ENCODE data around the gene PDE4B. TPM values are rescaled to one million over a fixed set of nuclear protein-coding genes. Genes with fewer than 3 reads are reported as not detected.

PDE4B gene
- total and polyA plus RNA-seq, 10 of the 15 experiments (the other 5 are each of a cell fraction or from before 2014, with no cell fraction given), result 3.0 to 13.2 (median 5.7) TPM

DNA sequence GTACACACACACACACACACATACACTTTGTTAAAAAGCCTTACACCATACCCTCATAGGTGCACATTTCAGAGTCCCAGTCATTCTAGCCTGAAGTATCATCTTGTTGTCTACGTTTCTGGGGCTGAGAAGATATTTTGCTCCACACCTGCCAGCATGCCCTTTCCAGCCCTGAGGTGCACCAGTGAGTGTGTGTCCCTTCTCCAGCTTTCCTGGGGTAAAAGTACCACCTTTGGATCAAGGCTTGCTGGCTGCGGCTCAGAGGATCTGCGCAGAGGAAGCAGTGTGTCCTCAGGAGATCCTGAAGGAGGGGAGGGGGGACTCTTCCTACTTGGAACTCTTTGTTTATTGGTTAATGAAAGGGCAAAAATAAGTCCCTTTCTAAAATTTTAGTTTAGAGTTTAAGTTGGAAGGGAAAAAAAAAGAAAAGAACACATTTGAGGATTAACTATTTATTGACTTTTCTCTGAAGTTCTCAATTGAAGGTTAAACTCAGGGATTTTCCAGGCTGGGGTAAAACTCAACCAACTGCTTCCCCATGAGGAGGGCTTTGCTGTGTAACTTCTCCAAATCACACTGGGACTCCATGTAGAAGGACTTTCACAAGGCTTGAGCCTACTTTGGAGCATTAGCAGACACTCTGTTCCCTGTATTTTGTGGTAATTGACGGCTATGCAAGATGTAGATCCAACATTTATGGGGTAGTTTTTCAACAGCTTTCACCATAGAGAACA is 540.9 kb downstream of the PDE4B start:
- no TSS peak for BruUV-seq (replicated peaks)
- peak overlapping the region; percentile 81 for H3K4me3 ChIP-seq
- in situ Hi-C loops (cut with MboI) (loop anchor here (5.0 kb wide), 1 partner anchor 51 kb away; no protein-coding TSS in a partner anchor), intact Hi-C loops (cut with micrococcal nuclease; ENCODE audit: unreplicated experiment) (no loop called here)
- no peaks in the 10 kb centered on the region for H3K9me3 ChIP-seq (replicated peaks; ENCODE audit: control insufficient read depth, insufficient read depth, low read length)
- peak overlapping the region; percentile 78 for H3K4me2 ChIP-seq (ENCODE audit: control insufficient read depth, insufficient read depth)
- H4K20me1 ChIP-seq (ENCODE audit: control insufficient read depth, insufficient read depth), result no peaks in the 10 kb centered on the region
- peak overlapping the region; percentile 93 for H3K27ac ChIP-seq (ENCODE audit: control insufficient read depth, insufficient read depth)
- peak overlapping the region; percentile 88 for H3K9ac ChIP-seq (ENCODE audit: control insufficient read depth, insufficient read depth, low read length)
- DNase-seq (ENCODE audit: low read depth, low spot score), result no peak
- no peaks in the 10 kb centered on the region for H3K36me3 ChIP-seq (ENCODE audit: control insufficient read depth in 2 of 2, insufficient read depth in 2 of 2, low read length in 1 of 2)
- ATAC-seq, result peak; percentile 6
- no peaks in the 10 kb centered on the region for H3K27me3 ChIP-seq (replicated peaks in 1 of 2; ENCODE audit: control insufficient read depth in 2 of 2, insufficient read depth in 2 of 2, low read length in 1 of 2)
- ChIA-PET CTCF (interaction anchor here (0.8 to 8.9 kb wide), 10 partner anchors 14 to 112 kb away, joined by 3 to 123 read pairs (median 7); no protein-coding TSS in a partner anchor), SMC1A (ENCODE audit: uncharacterized antibody, unreplicated experiment) (interaction anchor here (1.0 to 16.3 kb wide), 11 partner anchors 8 to 111 kb away, joined by 3 to 331 read pairs (median 5); no protein-coding TSS in a partner anchor), POLR2A (interaction anchor here (0.8 to 6.1 kb wide), 5 partner anchors 11 to 51 kb away, joined by 3 to 79 read pairs (median 15); no protein-coding TSS in a partner anchor), RAD21 (ENCODE audit: unreplicated experiment) (interaction anchor here (0.8 to 13.5 kb wide), 10 partner anchors 14 to 111 kb away, joined by 3 to 238 read pairs (median 6); no protein-coding TSS in a partner anchor)
- peaks cover 62% of the 10 kb centered on the region for H3K79me2 ChIP-seq (ENCODE audit: control insufficient read depth, insufficient read depth, low read length)
- H2AFZ ChIP-seq (ENCODE audit: control insufficient read depth, low read depth, low read length), result peak overlapping the region; percentile 50
- peaks cover 42% of the 10 kb centered on the region for H3K4me1 ChIP-seq (ENCODE audit: control insufficient read depth, insufficient read depth, low read length)
- 2% methylated on average over 4 of the region's 4 CpGs for WGBS (ENCODE audit: insufficient coverage, insufficient replicate concordance, low lambda C conversion rate, missing lambda C conversion rate)
- no peak for FAIRE-seq
- TF ChIP-seq, protein P1, sequence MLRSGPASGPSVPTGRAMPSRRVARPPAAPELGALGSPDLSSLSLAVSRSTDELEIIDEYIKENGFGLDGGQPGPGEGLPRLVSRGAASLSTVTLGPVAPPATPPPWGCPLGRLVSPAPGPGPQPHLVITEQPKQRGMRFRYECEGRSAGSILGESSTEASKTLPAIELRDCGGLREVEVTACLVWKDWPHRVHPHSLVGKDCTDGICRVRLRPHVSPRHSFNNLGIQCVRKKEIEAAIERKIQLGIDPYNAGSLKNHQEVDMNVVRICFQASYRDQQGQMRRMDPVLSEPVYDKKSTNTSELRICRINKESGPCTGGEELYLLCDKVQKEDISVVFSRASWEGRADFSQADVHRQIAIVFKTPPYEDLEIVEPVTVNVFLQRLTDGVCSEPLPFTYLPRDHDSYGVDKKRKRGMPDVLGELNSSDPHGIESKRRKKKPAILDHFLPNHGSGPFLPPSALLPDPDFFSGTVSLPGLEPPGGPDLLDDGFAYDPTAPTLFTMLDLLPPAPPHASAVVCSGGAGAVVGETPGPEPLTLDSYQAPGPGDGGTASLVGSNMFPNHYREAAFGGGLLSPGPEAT (IDR thresholded peaks at IDR 0.05; ENCODE audit: low read depth), result peak; percentile 20; the same call in 1 of the 2 replicates
- TF ChIP-seq MLLT1 (IDR thresholded peaks at IDR 0.05), result peak; percentile 67; the same call in 1 of the 2 replicates
- peak in 1 of 2 experiments; percentile 55; a peak in 2 of 4 replicates for TF ChIP-seq IKZF2 (IDR thresholded peaks at IDR 0.05)
- TF ChIP-seq DPF2 (IDR thresholded peaks at IDR 0.05), result no peak
- no peak for TF ChIP-seq STAT3 (IDR thresholded peaks at IDR 0.05; ENCODE audit: low read depth, low read length)
- 0 out of 2 replicates have a peak, but pooled peaks have one; percentile 9 for TF ChIP-seq CHD1 (IDR thresholded peaks at IDR 0.05; ENCODE audit: low read depth, low read length)
- TF ChIP-seq USF1 (IDR thresholded peaks at IDR 0.05; ENCODE audit: borderline replicate concordance, extremely low read length, insufficient read depth, low read depth, low read length), result no peak
- peak; percentile 81 for TF ChIP-seq POLR2AphosphoS5 (IDR thresholded peaks at IDR 0.05; ENCODE audit: low read length)
- 0 out of 3 replicates have a peak, but pooled peaks have one; percentile 35 for TF ChIP-seq POU2F2 (IDR thresholded peaks at IDR 0.05; ENCODE audit: borderline replicate concordance, low read depth, low read length)
- no peak for TF ChIP-seq ZNF274 (IDR thresholded peaks at IDR 0.05; ENCODE audit: insufficient read depth, insufficient read length)
- TF ChIP-seq POLR2A (IDR thresholded peaks at IDR 0.05; ENCODE audit: low read depth, low read length), result peak; percentile 50; the same call in 1 of the 2 replicates
- 0 out of 2 replicates have a peak, but pooled peaks have one; percentile 40 for TF ChIP-seq MTA3 (IDR thresholded peaks at IDR 0.05; ENCODE audit: borderline replicate concordance, low read length)
- TF ChIP-seq HDGF (IDR thresholded peaks at IDR 0.05), result peak; percentile 38; the same call in 1 of the 2 replicates

Data from GM12878 (cell line).